ENCODE results near the gene COL5A2. TPM values are rescaled to one million over a fixed set of nuclear protein-coding genes. Genes with fewer than 3 reads are reported as not detected.

The COL5A2 gene
- total and polyA plus RNA-seq, 10 of the 15 experiments (the other 5 are each of a cell fraction or from before 2014, with no cell fraction given) = 0.04 to 0.85 (median 0.39) TPM

DNA sequence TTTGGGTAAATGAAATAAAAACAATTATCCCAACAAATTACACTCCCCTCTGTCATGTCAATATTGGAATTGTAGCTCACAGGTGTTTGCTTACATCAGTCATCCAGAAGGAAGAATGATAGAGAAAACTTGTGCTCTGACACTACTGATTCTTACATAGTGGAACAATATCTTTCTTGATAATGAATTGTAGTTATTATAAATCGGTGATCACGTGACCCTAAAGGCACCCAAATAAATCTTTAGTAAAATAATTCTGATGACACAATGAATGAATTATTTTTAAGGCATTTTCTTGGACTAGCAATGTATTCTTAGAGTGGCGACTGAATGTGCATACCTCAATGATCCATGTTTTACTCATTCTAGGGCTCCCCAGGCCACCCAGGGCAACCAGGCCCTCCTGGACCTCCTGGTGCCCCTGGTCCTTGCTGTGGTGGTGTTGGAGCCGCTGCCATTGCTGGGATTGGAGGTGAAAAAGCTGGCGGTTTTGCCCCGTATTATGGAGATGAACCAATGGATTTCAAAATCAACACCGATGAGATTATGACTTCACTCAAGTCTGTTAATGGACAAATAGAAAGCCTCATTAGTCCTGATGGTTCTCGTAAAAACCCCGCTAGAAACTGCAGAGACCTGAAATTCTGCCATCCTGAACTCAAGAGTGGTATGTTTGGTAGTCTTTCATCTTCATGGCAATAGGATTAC is 170.9 kb downstream of the COL5A2 start:
- intact Hi-C loops (cut with micrococcal nuclease; ENCODE audit: unreplicated experiment) (no loop called here), in situ Hi-C loops (cut with MboI) (no loop called here)
- Histone ChIP-seq H3K36me3 (ENCODE audit: control insufficient read depth in 2 of 2, insufficient read depth in 2 of 2, low read length in 1 of 2) (no peaks in the 10 kb centered on the region), H4K20me1 (ENCODE audit: control insufficient read depth, insufficient read depth) (no peaks in the 10 kb centered on the region), H3K27ac (ENCODE audit: control insufficient read depth, insufficient read depth) (no peak overlapping the region), H2AFZ (ENCODE audit: control insufficient read depth, low read depth, low read length) (no peak overlapping the region), H3K9me3 (replicated peaks; ENCODE audit: control insufficient read depth, insufficient read depth, low read length) (no peaks in the 10 kb centered on the region), H3K27me3 (replicated peaks in 1 of 2; ENCODE audit: control insufficient read depth in 2 of 2, insufficient read depth in 2 of 2, low read length in 1 of 2) (no peaks in the 10 kb centered on the region), H3K4me3 (no peak overlapping the region), H3K79me2 (ENCODE audit: control insufficient read depth, insufficient read depth, low read length) (no peaks in the 10 kb centered on the region), H3K4me1 (ENCODE audit: control insufficient read depth, insufficient read depth, low read length) (no peaks in the 10 kb centered on the region), H3K4me2 (ENCODE audit: control insufficient read depth, insufficient read depth) (no peak overlapping the region), H3K9ac (ENCODE audit: control insufficient read depth, insufficient read depth, low read length) (no peak overlapping the region)
- SMC1A ChIA-PET (ENCODE audit: uncharacterized antibody, unreplicated experiment) = no interaction called here
- CTCF ChIA-PET = interaction anchor here (1.4 kb wide), 1 partner anchor 31 kb away, joined by 4 read pairs; no protein-coding TSS in a partner anchor
- DNase-seq (ENCODE audit: low read depth, low spot score) (no peak), FAIRE-seq (no peak), ATAC-seq (no peak)
- WGBS (ENCODE audit: insufficient coverage, insufficient replicate concordance, low lambda C conversion rate, missing lambda C conversion rate) = 52% methylated on average over 9 of the region's 9 CpGs
- TF ChIP-seq MXI1 (IDR thresholded peaks at IDR 0.05; ENCODE audit: low read depth, low read length) (no peak), NFYA (IDR thresholded peaks at IDR 0.05; ENCODE audit: borderline replicate concordance, low read depth, low read length) (no peak), WRNIP1 (IDR thresholded peaks at IDR 0.05; ENCODE audit: borderline replicate concordance, low read depth, low read length) (no peak), HDAC6 (IDR thresholded peaks at IDR 0.05; ENCODE audit: unreplicated experiment) (no peak), RCOR1 (conservative IDR thresholded peaks at IDR 0.05; ENCODE audit: low read depth, low read length) (no peak)
- RAD21 ChIA-PET (ENCODE audit: unreplicated experiment) = interaction anchor here (1.0 kb wide), 1 partner anchor 12 kb away, joined by 3 read pairs; no protein-coding TSS in a partner anchor
- BruUV-seq (replicated peaks) = no TSS peak
- POLR2A ChIA-PET = interaction anchor here (0.5 kb wide), 1 partner anchor 622 kb away, joined by 6 read pairs; no protein-coding TSS in a partner anchor

DNA sequence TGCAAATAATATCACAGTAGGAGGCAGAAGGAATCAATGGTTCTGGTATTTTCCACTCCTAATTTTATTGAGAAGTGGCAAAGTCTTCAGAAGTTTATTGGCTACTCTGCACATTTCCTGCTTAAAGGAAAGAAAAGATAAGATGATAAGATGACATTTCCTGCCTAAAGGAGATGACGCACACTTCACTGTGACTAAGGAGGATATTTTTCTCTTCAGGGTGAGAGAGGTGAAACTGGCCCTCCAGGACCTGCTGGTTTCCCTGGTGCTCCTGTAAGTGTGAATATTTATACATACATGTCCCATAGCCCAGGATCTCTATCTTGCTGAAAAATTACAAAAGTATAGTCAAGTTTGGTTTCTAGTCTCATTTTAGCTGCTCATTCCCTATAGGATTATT is 177.5 kb downstream of the COL5A2 start:
- Histone ChIP-seq H4K20me1 (ENCODE audit: control insufficient read depth, insufficient read depth) (no peaks in the 10 kb centered on the region), H3K9me3 (replicated peaks; ENCODE audit: control insufficient read depth, insufficient read depth, low read length) (no peaks in the 10 kb centered on the region), H3K36me3 (ENCODE audit: control insufficient read depth in 2 of 2, insufficient read depth in 2 of 2, low read length in 1 of 2) (no peaks in the 10 kb centered on the region), H2AFZ (ENCODE audit: control insufficient read depth, low read depth, low read length) (no peak overlapping the region), H3K27ac (ENCODE audit: control insufficient read depth, insufficient read depth) (no peak overlapping the region), H3K4me1 (ENCODE audit: control insufficient read depth, insufficient read depth, low read length) (no peaks in the 10 kb centered on the region), H3K9ac (ENCODE audit: control insufficient read depth, insufficient read depth, low read length) (no peak overlapping the region), H3K4me2 (ENCODE audit: control insufficient read depth, insufficient read depth) (no peak overlapping the region), H3K79me2 (ENCODE audit: control insufficient read depth, insufficient read depth, low read length) (no peaks in the 10 kb centered on the region), H3K27me3 (replicated peaks in 1 of 2; ENCODE audit: control insufficient read depth in 2 of 2, insufficient read depth in 2 of 2, low read length in 1 of 2) (no peaks in the 10 kb centered on the region), H3K4me3 (no peak overlapping the region)
- FAIRE-seq = no peak
- BruUV-seq (replicated peaks) = no TSS peak
- in situ Hi-C loops (cut with MboI) = no loop called here
- ATAC-seq = no peak
- ChIA-PET SMC1A (ENCODE audit: uncharacterized antibody, unreplicated experiment) (no interaction called here), POLR2A (no interaction called here), CTCF (interaction anchor here (1.0 to 1.5 kb wide), 2 partner anchors 18 to 24 kb away, joined by 3 read pairs; no protein-coding TSS in a partner anchor), RAD21 (ENCODE audit: unreplicated experiment) (interaction anchor here (1.3 kb wide), 1 partner anchor 17 kb away, joined by 5 read pairs; no protein-coding TSS in a partner anchor)
- WGBS (ENCODE audit: insufficient coverage, insufficient replicate concordance, low lambda C conversion rate, missing lambda C conversion rate) = 0% methylated on average over 1 of the region's 1 CpG
- intact Hi-C loops (cut with micrococcal nuclease; ENCODE audit: unreplicated experiment) = no loop called here
- no peak for DNase-seq (ENCODE audit: low read depth, low spot score)
- no peak for TF ChIP-seq POLR2AphosphoS2 (IDR thresholded peaks at IDR 0.05; ENCODE audit: low read depth, low read length)
- no peak for TF ChIP-seq RELB (IDR thresholded peaks at IDR 0.05; ENCODE audit: low read depth)
- TF ChIP-seq ETV6 (conservative IDR thresholded peaks at IDR 0.05 in 1 of 2, IDR thresholded peaks at IDR 0.05 in 1 of 2; ENCODE audit: borderline replicate concordance in 1 of 2, low read depth in 1 of 2) = no peak
- TF ChIP-seq, protein P1, sequence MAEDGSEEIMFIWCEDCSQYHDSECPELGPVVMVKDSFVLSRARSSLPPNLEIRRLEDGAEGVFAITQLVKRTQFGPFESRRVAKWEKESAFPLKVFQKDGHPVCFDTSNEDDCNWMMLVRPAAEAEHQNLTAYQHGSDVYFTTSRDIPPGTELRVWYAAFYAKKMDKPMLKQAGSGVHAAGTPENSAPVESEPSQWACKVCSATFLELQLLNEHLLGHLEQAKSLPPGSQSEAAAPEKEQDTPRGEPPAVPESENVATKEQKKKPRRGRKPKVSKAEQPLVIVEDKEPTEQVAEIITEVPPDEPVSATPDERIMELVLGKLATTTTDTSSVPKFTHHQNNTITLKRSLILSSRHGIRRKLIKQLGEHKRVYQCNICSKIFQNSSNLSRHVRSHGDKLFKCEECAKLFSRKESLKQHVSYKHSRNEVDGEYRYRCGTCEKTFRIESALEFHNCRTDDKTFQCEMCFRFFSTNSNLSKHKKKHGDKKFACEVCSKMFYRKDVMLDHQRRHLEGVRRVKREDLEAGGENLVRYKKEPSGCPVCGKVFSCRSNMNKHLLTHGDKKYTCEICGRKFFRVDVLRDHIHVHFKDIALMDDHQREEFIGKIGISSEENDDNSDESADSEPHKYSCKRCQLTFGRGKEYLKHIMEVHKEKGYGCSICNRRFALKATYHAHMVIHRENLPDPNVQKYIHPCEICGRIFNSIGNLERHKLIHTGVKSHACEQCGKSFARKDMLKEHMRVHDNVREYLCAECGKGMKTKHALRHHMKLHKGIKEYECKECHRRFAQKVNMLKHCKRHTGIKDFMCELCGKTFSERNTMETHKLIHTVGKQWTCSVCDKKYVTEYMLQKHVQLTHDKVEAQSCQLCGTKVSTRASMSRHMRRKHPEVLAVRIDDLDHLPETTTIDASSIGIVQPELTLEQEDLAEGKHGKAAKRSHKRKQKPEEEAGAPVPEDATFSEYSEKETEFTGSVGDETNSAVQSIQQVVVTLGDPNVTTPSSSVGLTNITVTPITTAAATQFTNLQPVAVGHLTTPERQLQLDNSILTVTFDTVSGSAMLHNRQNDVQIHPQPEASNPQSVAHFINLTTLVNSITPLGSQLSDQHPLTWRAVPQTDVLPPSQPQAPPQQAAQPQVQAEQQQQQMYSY (CRISPR knock-in tag; IDR thresholded peaks at IDR 0.05) = no peak
- TF ChIP-seq KLF5 (IDR thresholded peaks at IDR 0.05; ENCODE audit: partially characterized antibody) = no peak
- TF ChIP-seq EED (IDR thresholded peaks at IDR 0.05; ENCODE audit: low read depth) = no peak

Measured in GM12878 (cell line).